ENCODE data around the gene SNAP29. TPM values are rescaled to one million over a fixed set of nuclear protein-coding genes. Genes with fewer than 3 reads are reported as not detected.
"Not testable (repeated sequence)": the region's sequence is repeated elsewhere in the genome, so short reads cannot be mapped to it uniquely, and the experiment has no call there.

Gene SNAP29
- total RNA-seq, 4 donors from 2014 or later, result 13.2 to 21.5 (median 18.3) TPM

DNA sequence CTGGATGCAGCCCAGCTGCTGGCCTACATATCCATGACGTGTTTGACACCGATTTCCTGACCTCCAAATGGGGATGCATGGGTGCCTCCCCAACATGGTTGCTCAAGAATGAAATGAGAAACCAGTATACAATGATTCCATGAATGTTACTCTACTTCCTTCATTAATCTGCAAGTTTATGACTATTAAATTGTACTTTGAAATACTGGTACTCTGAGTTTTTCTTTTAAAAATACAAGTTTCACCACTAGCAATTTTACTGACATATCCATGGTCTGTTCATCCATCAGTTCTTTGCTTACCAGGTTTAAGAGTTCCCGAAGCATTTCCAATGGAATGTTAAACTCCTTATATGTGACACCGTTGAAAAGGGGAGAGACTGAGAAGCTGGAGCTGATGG lies 45.8 kb upstream of the SNAP29 start:
- no peak overlapping the region for H3K4me3 ChIP-seq
- no peaks in the 10 kb centered on the region for H3K9me3 ChIP-seq
- H3K27ac ChIP-seq, result no peak overlapping the region
- H3K4me1 ChIP-seq, result no peaks in the 10 kb centered on the region
- DNase-seq, result peak in 1 of 3 donors; percentile 27
- no peaks in the 10 kb centered on the region for H3K27me3 ChIP-seq
- H3K36me3 ChIP-seq, result peaks cover 0 to 91% (median 0%) of the 10 kb centered on the region in 3 donors
- TF ChIP-seq, protein P1, sequence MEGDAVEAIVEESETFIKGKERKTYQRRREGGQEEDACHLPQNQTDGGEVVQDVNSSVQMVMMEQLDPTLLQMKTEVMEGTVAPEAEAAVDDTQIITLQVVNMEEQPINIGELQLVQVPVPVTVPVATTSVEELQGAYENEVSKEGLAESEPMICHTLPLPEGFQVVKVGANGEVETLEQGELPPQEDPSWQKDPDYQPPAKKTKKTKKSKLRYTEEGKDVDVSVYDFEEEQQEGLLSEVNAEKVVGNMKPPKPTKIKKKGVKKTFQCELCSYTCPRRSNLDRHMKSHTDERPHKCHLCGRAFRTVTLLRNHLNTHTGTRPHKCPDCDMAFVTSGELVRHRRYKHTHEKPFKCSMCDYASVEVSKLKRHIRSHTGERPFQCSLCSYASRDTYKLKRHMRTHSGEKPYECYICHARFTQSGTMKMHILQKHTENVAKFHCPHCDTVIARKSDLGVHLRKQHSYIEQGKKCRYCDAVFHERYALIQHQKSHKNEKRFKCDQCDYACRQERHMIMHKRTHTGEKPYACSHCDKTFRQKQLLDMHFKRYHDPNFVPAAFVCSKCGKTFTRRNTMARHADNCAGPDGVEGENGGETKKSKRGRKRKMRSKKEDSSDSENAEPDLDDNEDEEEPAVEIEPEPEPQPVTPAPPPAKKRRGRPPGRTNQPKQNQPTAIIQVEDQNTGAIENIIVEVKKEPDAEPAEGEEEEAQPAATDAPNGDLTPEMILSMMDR (IDR thresholded peaks at IDR 0.05), result no peak
- TF ChIP-seq POLR2A (IDR thresholded peaks at IDR 0.05), result no peak

DNA sequence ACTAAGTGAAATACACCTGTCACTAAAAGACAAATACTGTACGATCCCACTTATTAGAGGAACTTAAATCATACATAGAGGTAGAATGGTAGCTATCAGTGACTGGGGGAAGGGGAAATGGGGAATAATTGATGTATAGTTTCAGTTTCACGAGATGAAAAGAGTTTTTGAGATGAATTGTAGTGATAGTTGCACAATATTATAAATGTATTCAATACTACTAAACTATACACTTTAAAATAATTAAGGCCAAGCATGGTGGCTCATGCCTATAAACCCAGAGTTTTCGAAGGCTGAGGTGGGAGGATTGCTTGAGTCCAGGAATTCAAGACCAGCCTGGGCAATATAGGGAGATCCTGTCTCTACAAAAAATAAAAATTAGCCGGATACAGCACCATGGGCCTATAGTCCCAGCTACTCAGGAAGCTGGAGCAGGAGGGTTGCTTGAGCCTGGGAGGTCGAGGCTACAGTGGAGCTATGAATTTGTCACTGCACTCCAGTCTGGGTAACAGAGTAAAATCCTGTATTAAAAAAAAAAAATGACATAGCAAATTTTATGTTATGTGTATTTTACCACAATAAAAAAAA lies 44.5 kb upstream of the SNAP29 start:
- Histone ChIP-seq H3K4me1 (no peaks in the 10 kb centered on the region), H3K36me3 (peaks cover 0 to 91% (median 0%) of the 10 kb centered on the region in 3 donors)
- TF ChIP-seq POLR2A (IDR thresholded peaks at IDR 0.05), result no peak
- TF ChIP-seq, protein P1 (IDR thresholded peaks at IDR 0.05), result no peak

DNA sequence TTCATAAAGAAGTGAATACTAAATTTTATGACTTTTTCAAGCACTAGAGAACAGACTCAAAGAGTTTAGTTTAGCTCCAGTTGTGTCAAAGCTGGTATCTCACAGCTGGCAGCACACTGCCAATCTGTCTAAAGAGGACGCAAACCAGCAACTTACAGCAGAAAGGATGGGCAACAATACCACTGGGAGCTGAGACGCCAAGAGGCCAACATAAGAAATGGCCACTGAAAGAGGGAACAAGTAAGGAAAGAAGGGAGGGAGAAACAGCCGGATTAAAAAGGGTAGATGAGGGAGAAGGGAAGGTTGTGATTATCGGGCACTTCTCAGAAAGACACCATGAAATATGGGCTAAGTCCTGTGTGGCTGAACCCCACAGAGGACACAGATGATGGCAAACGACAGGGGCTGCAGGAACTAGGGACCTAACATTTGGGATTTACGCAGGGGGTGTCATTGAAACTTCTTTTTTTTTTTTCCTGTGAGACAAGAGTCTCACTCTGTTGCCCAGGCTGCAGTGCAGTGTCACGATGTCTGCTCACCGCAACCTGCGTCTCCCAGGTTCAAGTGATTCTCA lies 43.2 kb upstream of the SNAP29 start:
- H3K36me3 ChIP-seq, result peaks cover 0 to 91% (median 0%) of the 10 kb centered on the region in 3 donors
- TF ChIP-seq POLR2A (IDR thresholded peaks at IDR 0.05), result no peak
- no peak overlapping the region for H3K4me3 ChIP-seq
- no peaks in the 10 kb centered on the region for H3K9me3 ChIP-seq
- H3K4me1 ChIP-seq, result no peaks in the 10 kb centered on the region
- H3K27ac ChIP-seq, result no peak overlapping the region
- H3K27me3 ChIP-seq, result no peaks in the 10 kb centered on the region
- DNase-seq, result peak in 1 of 3 donors; percentile 14

More for the DNA sequence above, 44.5 kb upstream of the SNAP29 start:
- H3K27ac ChIP-seq, result no peak overlapping the region
- DNase-seq, result no peak
- H3K27me3 ChIP-seq, result no peaks in the 10 kb centered on the region
- H3K9me3 ChIP-seq, result no peaks in the 10 kb centered on the region
- no peak overlapping the region for H3K4me3 ChIP-seq

DNA sequence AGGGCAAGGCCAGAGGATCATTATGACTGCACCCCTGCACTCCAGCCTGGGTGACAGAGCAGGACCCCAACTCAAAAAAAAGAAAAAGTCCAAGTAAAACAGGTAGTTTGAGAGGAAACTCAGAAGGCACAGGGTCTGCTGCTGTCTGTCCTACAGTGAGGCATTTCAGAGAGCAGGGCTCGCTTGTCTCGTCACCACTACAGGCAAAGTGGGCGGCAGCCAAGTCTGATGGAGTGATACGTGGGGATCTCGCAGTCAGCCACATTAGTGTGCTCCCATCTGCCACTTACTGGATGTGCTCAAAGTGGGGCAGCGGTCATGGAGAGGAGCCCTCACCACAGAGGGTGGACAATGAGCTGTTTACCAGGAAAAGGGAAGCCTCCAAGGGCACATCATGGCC lies 42.2 kb upstream of the SNAP29 start:
- H3K27me3 ChIP-seq, result no peaks in the 10 kb centered on the region
- no peak overlapping the region for H3K27ac ChIP-seq
- H3K4me3 ChIP-seq, result no peak overlapping the region
- H3K9me3 ChIP-seq, result no peaks in the 10 kb centered on the region
- TF ChIP-seq, protein P1 (IDR thresholded peaks at IDR 0.05), result no peak
- no peak for TF ChIP-seq POLR2A (IDR thresholded peaks at IDR 0.05)
- DNase-seq, result peak in 1 of 3 donors; percentile 38
- no peaks in the 10 kb centered on the region for H3K4me1 ChIP-seq
- H3K36me3 ChIP-seq, result peaks cover 0 to 92% (median 0%) of the 10 kb centered on the region in 3 donors

DNA sequence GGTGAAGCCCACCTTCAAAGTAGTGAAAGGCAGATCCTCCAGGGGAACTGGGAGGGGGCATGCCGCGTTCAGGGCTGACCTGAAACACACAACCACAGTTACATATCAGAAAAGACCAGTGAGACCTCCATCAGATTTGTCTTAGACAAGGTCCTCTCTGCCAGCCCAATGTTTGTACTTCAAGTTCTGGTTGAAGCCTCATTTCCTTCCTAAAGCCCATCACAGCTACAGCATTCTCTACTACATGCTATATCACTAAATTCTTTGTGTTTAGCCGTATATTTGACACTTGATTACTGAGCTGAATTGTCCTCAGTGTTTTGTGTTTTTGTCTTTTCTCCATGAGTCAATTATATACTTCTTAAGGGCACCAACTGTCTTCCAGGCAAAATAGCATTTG lies 40.3 kb upstream of the SNAP29 start:
- DNase-seq, result peak in 1 of 3 donors; percentile 0
- no peaks in the 10 kb centered on the region for H3K27me3 ChIP-seq
- H3K9me3 ChIP-seq, result no peaks in the 10 kb centered on the region
- H3K27ac ChIP-seq, result no peak overlapping the region
- no peaks in the 10 kb centered on the region for H3K4me1 ChIP-seq
- peaks cover 0 to 92% (median 0%) of the 10 kb centered on the region in 3 donors for H3K36me3 ChIP-seq
- no peak for TF ChIP-seq POLR2A (IDR thresholded peaks at IDR 0.05)
- TF ChIP-seq, protein P1 (IDR thresholded peaks at IDR 0.05), result no peak
- H3K4me3 ChIP-seq, result no peak overlapping the region

DNA sequence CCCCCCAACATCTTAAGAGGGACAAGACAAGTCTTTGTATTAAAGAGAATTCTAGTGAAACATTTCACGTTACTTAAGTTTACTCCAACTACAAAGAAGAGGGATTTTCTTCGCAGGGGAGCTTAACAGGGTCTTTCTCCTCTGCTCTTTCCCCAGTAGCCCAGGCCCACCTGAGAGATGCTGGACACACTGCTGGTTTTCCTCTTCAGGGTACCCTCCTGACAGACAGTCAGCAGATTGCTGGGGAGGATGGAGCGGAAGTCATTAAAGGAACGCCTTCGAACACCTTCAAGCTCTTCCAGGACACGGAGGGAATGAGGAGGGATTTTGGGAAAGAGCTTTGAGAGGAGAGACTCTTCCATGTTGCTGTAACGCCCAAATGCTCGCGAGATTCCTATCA lies 39.3 kb upstream of the SNAP29 start:
- Histone ChIP-seq H3K27me3 (no peaks in the 10 kb centered on the region), H3K27ac (no peak overlapping the region), H3K36me3 (peaks cover 0 to 92% (median 0%) of the 10 kb centered on the region in 3 donors), H3K4me1 (no peaks in the 10 kb centered on the region), H3K4me3 (no peak overlapping the region), H3K9me3 (no peaks in the 10 kb centered on the region)
- no peak for TF ChIP-seq POLR2A (IDR thresholded peaks at IDR 0.05)
- TF ChIP-seq, protein P1 (IDR thresholded peaks at IDR 0.05), result no peak
- DNase-seq, result peak in 1 of 3 donors; percentile 19

DNA sequence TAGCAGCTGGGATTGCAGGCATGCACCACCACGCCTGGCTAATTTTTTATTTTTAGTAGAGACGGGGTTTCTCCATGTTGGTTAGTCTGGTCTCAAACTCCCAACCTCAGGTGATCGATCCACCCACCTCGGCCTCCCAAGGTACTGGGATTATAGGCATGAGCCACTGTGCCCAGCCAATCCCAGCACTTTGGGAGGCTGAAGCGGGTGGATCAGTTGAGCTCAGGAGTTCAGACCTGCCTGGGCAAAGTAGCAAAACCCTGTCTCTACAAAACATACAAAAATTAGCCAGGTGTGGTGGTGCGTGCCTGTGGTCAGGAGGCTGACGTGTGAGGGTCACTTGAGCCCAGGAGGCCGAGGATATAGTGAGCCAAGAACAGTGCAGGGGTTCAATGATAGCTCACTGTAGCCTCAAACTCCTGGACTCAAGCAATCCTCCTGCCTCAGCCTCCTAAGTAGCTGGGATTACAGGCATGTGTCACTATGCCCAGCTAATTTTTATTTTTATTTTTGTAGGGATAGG lies 37.0 kb upstream of the SNAP29 start:
- not testable (repeated sequence) for H3K4me3 ChIP-seq, H3K27me3 ChIP-seq, H3K27ac ChIP-seq, H3K4me1 ChIP-seq, H3K9me3 ChIP-seq
- DNase-seq, result peak in 1 of 3 donors; percentile 15
- H3K36me3 ChIP-seq, result peaks cover 0 to 85% (median 0%) of the 10 kb centered on the region in 3 donors
